ENCODE results near the gene POU2AF3. TPM values are rescaled to one million over a fixed set of nuclear protein-coding genes. Genes with fewer than 3 reads are reported as not detected.

Gene POU2AF3
- total and polyA plus RNA-seq, 2 donors from 2014 or later: 4.3 to 4.9 TPM

DNA sequence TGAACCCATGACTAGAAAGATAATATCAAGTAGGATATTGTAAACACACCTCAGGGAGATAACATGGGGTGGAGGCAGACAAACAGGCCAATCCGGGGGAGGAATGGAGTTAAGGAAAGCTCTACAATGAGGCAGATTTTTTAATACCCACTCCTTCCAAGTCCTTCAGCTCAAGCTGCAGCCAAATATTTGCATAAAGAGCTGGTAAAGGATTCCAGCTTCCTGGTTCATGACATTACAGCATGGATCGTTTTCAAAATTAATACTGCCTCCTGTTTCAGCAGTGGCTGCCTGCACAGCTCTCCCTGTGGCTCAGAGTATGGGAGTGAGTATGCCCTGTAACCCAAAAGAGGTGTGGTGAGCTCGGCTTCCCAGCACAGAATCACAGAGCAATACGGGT lies 5.1 kb downstream of the POU2AF3 start:
- DNase-seq (peak in 2 of 5 donors; percentile 37 to 42), FAIRE-seq (no peak)
- H3K9me3 ChIP-seq (ENCODE audit: control insufficient read depth in 2 of 3, insufficient read depth in 1 of 3, low read length in 3 of 3): no peaks in the 10 kb centered on the region
- H3K4me3 ChIP-seq (ENCODE audit: low read length in 3 of 3): no peak overlapping the region
- no peaks in the 10 kb centered on the region for H3K27me3 ChIP-seq (ENCODE audit: control insufficient read depth, insufficient read depth, low read length)
- intact Hi-C loops (cut with DNase I): loop anchor here (10.0 kb wide), 1 partner anchor 1169 kb away; no protein-coding TSS in a partner anchor
- peaks cover 0 to 2% (median 0%) of the 10 kb centered on the region in 3 donors for H3K4me1 ChIP-seq (ENCODE audit: control insufficient read depth in 2 of 3, insufficient read depth in 2 of 3, low read depth in 1 of 3, low read length in 3 of 3)
- TF ChIP-seq, protein P1, sequence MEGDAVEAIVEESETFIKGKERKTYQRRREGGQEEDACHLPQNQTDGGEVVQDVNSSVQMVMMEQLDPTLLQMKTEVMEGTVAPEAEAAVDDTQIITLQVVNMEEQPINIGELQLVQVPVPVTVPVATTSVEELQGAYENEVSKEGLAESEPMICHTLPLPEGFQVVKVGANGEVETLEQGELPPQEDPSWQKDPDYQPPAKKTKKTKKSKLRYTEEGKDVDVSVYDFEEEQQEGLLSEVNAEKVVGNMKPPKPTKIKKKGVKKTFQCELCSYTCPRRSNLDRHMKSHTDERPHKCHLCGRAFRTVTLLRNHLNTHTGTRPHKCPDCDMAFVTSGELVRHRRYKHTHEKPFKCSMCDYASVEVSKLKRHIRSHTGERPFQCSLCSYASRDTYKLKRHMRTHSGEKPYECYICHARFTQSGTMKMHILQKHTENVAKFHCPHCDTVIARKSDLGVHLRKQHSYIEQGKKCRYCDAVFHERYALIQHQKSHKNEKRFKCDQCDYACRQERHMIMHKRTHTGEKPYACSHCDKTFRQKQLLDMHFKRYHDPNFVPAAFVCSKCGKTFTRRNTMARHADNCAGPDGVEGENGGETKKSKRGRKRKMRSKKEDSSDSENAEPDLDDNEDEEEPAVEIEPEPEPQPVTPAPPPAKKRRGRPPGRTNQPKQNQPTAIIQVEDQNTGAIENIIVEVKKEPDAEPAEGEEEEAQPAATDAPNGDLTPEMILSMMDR (IDR thresholded peaks at IDR 0.05; ENCODE audit: borderline replicate concordance, extremely low read depth, insufficient read depth): no peak
- no peaks in the 10 kb centered on the region for H3K36me3 ChIP-seq (ENCODE audit: control insufficient read depth in 2 of 3, insufficient read depth in 3 of 3, low read length in 3 of 3)
- H3K27ac ChIP-seq (ENCODE audit: low read depth in 2 of 2, low read length in 2 of 2): peak overlapping the region in 1 of 2 donors; percentile 3
- no peak overlapping the region for H3K9ac ChIP-seq (ENCODE audit: low read length in 3 of 3)

DNA sequence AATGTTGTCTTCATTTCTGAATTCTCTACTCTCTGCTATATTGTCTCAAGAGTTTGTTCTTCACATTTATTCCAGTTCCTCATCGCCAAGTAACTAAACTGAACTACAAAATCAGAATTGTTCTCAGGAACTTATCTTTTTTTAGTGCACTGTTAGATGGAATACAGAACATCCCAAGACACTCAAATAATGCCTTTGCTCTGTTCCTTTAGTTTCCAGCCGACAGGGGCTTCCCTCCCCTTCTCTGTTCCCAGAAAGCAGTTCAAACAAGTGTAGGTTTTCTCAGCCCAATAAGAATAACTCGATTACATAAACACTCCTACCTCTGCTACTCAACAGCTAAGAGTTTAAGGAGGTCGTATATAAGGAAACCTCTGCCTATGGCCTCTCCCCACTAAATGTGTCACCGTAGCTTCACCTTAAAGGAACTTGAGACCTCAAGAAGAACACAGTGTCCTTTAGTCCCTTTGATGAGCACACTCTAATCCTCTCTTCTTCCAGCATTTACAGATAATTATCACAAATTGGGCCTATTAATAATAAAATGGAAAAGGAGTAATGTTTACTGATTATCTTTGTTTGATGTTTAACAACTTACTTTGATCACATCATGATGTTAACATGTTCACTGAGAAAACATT lies 6.9 kb downstream of the POU2AF3 start:
- Histone ChIP-seq H3K36me3 (ENCODE audit: control insufficient read depth in 2 of 3, insufficient read depth in 3 of 3, low read length in 3 of 3) (no peaks in the 10 kb centered on the region), H3K27ac (ENCODE audit: low read depth in 2 of 2, low read length in 2 of 2) (no peak overlapping the region), H3K4me3 (ENCODE audit: low read length in 3 of 3) (no peak overlapping the region), H3K27me3 (ENCODE audit: control insufficient read depth, insufficient read depth, low read length) (no peaks in the 10 kb centered on the region), H3K4me1 (ENCODE audit: control insufficient read depth in 2 of 3, insufficient read depth in 2 of 3, low read depth in 1 of 3, low read length in 3 of 3) (peaks cover 0 to 2% (median 0%) of the 10 kb centered on the region in 3 donors), H3K9me3 (ENCODE audit: control insufficient read depth in 2 of 3, insufficient read depth in 1 of 3, low read length in 3 of 3) (no peaks in the 10 kb centered on the region), H3K9ac (ENCODE audit: low read length in 3 of 3) (no peak overlapping the region)
- FAIRE-seq (no peak), DNase-seq (no peak)
- intact Hi-C loops (cut with DNase I): loop anchor here (10.0 kb wide), 1 partner anchor 1170 kb away; no protein-coding TSS in a partner anchor
- TF ChIP-seq, protein P1 (IDR thresholded peaks at IDR 0.05; ENCODE audit: borderline replicate concordance, extremely low read depth, insufficient read depth): no peak

DNA sequence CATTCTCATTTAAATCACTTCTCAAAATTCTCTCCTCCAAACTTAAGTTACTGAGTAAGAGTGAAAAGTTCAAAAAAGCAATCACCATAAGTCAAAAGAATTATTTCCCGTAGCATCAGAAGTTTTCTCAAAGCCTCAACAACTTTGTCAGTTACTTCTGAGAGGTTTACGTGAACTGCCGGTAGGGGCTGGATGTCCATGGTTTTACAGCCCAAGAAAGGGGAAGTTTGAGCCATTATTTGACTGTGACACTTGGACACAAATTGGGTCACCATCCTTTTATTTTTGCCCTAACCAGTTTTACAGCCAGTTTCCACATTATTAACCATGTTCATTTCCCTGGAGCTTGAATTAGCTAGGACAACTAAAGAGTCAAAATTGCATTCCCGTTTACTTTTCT lies 7.5 kb downstream of the POU2AF3 start:
- intact Hi-C loops (cut with DNase I): loop anchor here (10.0 kb wide), 1 partner anchor 1171 kb away; no protein-coding TSS in a partner anchor

More for the DNA sequence above, 7.5 kb downstream of the POU2AF3 start:
- Histone ChIP-seq H3K4me3 (ENCODE audit: low read length in 3 of 3) (no peak overlapping the region), H3K9ac (ENCODE audit: low read length in 3 of 3) (no peak overlapping the region), H3K27me3 (ENCODE audit: control insufficient read depth, insufficient read depth, low read length) (no peaks in the 10 kb centered on the region), H3K4me1 (ENCODE audit: control insufficient read depth in 2 of 3, insufficient read depth in 2 of 3, low read depth in 1 of 3, low read length in 3 of 3) (peaks cover 0 to 2% (median 0%) of the 10 kb centered on the region in 3 donors), H3K9me3 (ENCODE audit: control insufficient read depth in 2 of 3, insufficient read depth in 1 of 3, low read length in 3 of 3) (no peaks in the 10 kb centered on the region), H3K27ac (ENCODE audit: low read depth in 2 of 2, low read length in 2 of 2) (no peak overlapping the region), H3K36me3 (ENCODE audit: control insufficient read depth in 2 of 3, insufficient read depth in 3 of 3, low read length in 3 of 3) (no peaks in the 10 kb centered on the region)
- FAIRE-seq: no peak
- TF ChIP-seq, protein P1 (IDR thresholded peaks at IDR 0.05; ENCODE audit: borderline replicate concordance, extremely low read depth, insufficient read depth): no peak
- DNase-seq: no peak
